Measurements from ENCODE around the gene MACO1.
"Not testable (repeated sequence)": the region's sequence is repeated elsewhere in the genome, so short reads cannot be mapped to it uniquely, and the experiment has no call there.

Gene MACO1

DNA sequence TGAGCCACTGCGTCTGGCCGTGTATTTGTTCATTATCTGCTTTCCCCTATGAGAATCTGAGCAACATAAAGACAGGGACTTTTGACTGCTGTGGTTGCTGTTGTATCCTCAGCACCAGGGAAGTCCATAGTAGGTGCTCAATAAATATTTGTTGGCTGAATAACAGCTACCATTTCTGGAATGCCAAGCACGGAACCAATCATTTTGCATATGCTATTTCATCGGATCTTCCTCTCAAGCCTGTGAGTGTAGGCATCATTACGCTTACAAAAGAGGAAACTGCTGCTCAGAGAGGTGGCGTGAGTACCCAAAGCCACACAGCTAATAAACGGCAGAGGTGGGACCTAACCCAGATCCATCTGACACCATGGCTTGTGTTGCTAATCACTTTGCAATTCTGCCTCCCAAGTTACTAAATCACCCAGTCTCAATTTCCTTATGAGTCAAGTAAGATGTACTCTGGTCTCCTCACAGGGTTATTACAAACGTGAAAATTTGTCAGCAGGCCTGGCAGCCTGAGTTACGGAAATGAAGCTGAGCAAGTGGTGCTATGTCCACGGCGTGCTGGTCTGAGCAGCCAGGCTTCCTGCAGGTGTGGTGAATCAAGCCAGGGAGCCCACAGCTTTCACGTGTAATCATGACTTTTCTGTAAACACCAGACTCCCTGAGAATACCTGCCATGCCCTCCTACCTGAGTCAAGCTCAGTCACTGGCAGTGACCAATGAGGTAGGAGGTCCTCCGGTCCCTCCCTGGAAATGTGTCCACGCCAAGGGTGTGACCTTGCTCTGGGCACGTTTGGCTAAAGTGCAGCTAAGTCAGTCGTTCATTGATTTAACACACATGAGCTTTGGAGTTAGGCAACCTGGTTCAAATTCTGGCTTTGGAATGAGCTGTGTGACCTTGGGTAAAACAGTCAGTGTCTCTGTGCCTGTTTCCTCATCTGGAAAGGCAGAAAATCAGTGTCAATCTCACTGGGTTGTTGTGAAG is 5.3 kb upstream of the MACO1 start:
- no peak for DNase-seq

GRCh38 chr1:25427696-25428095 is 3.0 kb upstream of the MACO1 start:
- DNase-seq: no peak

- no peak for DNase-seq
Measured at GRCh38 chr1:25428475-25429166, 2.1 kb upstream of the MACO1 start.

DNA sequence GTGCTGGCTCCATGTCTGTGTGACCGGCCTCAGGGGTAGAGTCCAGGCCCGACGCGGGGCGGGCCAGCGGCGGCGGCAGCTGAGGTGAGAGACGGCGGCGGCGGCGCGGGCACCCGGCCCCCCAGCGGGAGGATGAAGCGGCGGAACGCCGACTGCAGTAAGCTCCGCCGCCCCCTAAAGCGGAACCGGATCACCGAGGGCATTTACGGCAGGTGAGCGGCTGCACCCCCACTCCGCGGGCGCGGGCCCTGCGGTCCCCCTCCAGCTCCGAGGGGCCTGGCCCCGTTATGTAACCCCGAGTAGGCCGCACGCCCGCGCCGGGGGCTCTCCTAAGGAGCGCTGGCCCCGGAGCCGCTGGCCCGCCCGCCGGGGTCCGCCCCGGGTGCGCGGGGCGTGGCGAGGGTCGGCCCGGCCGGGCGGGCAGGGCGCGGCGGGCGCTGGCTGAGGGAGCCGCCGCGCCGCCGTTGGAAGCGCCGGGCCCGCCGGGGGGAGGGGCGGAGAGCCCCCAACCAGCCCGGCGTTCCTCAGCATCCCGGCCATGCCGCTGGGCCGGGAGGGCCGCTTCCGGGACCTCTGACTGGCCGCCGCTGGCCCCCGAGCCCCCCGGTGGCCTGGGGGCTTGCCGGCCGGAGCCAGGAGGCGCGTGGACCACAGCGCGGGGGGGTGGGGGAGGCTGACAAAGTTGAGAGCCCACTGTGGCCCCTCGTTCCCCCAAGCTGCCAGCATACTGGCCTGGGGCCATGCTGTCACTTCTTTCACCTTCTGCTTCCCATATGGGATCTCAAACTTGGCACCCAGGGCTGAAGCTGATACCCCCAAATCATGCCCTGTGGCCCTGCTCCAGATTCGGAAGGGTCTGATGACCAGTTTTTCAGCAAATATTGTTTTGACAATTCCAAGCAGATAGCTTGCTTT is 527 bp downstream of the MACO1 start:
- peak; percentile 68 for DNase-seq

DNA sequence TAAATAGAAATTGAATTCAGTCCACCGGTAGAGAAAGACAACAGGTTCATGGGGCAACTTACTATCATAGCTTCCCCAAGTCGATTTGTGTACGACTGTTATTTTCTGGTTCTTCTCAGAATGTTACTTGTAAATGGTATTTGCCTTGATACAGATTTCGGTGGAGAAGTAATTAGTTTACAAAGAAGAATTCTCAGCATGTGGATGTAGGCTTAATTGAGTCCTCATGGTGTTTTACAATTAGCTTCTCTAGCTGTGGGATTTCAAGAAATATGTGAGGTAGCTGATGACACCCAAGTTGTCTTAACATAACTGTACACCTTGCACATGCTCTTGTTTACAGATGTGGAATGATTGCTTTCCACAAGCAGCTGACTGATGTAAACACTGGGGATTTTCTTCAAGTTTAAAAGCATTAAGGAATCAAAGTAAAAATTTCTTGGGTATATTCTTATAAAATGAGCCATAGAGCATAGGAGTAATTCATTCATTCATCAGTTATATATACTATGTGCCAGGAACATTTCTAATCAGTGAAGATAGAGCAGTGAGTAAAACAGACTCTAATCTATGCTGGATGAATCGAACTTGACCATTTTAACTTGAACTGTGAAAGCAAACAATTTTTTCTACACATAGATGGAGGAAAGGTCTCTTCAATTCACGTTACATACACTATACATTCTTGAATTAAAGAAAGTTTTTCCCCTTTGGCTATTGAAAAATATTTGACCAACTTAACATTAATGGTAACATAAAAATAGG is 1.4 kb downstream of the MACO1 start:
- no peak for DNase-seq

- DNase-seq: no peak
Measured at GRCh38 chr1:25432749-25433388, 2.2 kb downstream of the MACO1 start.

DNA sequence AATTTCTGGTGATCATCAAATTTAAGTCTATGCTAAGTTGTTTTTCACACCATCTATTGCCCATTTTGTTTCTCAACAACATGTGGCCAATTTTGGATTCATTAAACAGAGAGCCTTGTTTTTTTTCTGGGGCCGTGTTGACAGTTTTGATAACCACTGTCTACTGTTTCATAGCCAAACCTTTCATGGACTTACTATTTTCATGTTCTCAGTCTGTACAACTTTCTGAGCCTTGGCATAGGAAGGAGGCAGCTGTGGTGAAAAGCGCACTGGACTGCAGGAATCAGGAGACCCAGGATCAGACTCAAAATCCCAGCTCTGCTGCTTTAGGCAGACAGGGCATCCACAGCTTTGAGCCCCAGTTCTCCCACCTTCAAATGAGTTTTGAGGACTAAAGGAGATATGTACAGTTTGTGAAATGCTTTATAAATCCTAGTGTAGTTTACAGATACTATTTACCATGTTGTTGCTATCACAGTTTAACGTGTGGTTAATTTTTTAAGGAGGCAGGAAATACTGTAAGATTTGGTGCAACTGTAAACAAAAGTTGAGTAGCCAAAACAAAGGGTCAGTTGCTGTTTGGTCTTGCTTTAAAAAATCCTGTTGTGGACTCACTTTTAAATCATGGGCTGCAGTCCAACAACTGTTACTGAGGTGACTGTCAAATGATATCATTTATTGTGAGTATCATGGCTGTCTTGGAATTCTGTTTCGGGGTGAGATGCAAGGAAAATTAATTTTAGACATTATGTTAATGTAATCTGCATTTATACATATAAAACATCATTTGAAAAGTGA is 2.9 kb downstream of the MACO1 start:
- no peak for DNase-seq

- no peak for DNase-seq
Measured at GRCh38 chr1:25435397-25436108, 4.9 kb downstream of the MACO1 start.

GRCh38 chr1:25437672-25438071 is 7.0 kb downstream of the MACO1 start:
- DNase-seq: no peak

GRCh38 chr1:25439287-25439686 is 8.6 kb downstream of the MACO1 start:
- DNase-seq: no peak

DNA sequence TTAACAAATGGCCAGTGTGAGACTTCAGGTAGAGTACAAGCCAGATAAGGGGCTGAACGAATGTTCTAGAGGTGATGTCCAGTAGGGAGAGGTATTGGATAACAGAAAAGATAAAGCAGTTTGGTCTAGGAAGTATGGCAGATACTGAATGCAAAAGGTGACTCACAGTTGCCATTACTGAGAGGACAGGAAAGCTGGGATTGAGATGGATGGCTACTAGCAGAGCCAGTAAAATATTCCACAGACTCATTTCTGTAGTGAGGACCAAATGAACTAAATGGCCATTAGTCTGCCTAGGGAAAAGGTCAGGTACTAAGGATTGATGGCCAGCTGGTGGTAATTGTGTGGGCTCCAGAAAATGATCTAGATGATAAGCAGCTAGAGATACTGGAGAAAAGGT is 11.5 kb downstream of the MACO1 start:
- no peak for DNase-seq

- no peak for DNase-seq
Measured at GRCh38 chr1:25443030-25443699, 12.5 kb downstream of the MACO1 start.

DNA sequence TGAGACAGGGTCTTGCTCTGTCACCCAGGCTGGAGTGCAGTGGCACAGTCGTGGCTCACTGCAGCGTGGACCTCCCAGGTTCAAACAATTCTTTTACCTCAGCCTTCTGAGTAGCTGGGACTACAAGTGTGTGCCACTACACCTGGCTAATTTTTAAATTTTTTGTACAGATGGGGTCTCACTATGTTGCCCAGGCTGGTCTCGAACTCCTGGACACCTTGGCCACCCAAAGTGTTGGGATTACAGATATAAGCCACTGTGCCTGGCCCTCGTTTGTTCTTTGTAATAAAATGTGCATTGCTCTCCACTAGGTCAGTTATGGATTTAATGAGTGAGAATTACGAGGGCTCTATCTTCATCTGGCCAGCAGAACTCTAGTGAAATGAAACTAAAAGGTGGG is 13.9 kb downstream of the MACO1 start:
- DNase-seq: not testable (repeated sequence)

DNA sequence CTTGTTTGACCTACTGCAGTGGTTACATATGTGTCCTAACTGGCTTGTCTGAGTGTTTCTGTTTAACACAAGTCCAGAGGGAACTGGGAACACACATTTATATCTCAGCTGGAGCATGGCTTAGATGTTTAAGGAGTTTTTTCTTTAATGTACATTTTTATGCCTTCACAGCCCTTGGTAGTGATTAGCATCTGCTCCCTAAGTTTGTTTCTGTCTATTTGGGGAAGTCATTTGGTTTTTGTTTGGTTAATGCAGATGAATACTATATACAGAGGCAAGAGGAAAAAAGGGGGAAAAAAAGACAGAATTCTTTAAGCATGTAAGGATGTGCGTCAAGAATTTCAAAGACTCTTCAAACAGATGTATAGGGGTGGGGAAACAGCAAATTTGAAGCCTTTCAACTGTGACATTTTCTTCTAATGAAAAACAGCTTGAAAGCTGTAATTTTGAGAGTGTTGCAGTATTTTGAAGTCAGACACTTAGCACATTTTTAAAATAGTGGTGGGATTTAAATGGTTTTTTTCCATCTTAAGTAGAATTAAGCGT is 15.4 kb downstream of the MACO1 start:
- no peak for DNase-seq

GRCh38 chr1:25447547-25447946 is 16.9 kb downstream of the MACO1 start:
- DNase-seq: no peak

GRCh38 chr1:25450891-25451290 is 20.2 kb downstream of the MACO1 start:
- DNase-seq: no peak

DNA sequence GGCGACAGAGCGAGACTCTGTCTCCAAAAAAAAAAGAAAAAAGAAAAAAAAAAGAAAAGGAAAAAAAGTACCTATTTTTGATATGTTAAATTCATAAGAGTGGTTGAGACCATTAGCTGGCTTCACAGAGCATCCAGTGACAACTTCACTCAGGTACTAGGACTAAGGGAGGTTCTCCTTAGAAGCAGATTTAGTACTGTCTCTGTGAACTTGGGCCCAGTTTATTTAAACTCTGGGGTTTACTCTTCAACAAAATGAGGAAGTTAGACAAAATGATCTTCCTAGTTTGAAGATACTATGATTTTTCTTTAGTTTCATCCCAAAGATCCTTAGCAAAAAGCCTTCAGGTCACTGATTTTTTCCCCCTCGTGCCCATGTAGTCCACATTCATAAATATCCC is 21.2 kb downstream of the MACO1 start:
- DNase-seq: no peak

- DNase-seq: no peak
Measured at GRCh38 chr1:25456502-25456901, 25.8 kb downstream of the MACO1 start.
